C4-2B (cell line): ENCODE results near the gene SERINC1.

ENCODE experiments used
- ZFX ChIP-seq: fragments of 450-650 bp; IDR thresholded peaks from 2 replicates; pipeline ENCODE4 v1.6.1; 2017
- TF ChIP-seq, protein P1 (sequence below): fragments of 450-650 bp; conservative IDR thresholded peaks from 2 replicates; pipeline ENCODE4 v1.5.1; 2017; ENCODE audit warnings: mild to moderate bottlenecking

DNA sequence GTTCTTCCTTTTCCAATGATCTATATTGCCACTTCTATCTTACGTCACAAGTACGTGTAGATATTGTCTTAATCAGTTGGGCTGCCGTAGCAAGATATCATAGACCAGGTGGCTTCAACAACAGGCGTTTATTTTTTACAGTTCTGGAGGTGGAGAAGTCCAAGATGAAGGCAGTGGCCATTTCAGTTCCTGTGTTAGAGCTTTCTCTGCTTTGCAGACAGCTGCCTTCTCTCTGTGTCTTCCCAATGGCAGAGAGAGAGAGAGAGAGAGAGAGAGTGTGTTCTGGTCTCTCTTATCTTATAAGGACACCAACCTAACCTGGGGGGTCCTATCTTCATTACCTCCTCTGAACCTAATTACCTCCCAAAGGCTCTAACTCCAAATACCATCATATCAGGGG lies 63.9 kb downstream of the SERINC1 start:
- TF ChIP-seq, protein P1, sequence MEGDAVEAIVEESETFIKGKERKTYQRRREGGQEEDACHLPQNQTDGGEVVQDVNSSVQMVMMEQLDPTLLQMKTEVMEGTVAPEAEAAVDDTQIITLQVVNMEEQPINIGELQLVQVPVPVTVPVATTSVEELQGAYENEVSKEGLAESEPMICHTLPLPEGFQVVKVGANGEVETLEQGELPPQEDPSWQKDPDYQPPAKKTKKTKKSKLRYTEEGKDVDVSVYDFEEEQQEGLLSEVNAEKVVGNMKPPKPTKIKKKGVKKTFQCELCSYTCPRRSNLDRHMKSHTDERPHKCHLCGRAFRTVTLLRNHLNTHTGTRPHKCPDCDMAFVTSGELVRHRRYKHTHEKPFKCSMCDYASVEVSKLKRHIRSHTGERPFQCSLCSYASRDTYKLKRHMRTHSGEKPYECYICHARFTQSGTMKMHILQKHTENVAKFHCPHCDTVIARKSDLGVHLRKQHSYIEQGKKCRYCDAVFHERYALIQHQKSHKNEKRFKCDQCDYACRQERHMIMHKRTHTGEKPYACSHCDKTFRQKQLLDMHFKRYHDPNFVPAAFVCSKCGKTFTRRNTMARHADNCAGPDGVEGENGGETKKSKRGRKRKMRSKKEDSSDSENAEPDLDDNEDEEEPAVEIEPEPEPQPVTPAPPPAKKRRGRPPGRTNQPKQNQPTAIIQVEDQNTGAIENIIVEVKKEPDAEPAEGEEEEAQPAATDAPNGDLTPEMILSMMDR = no peak
- TF ChIP-seq ZFX = no peak
